NB4 (cell line): ENCODE results near the gene NLRP10.

Source experiments
- DNase-seq: peaks from one replicate; pipeline ENCODE4 v3.0.0; 2010; ENCODE audit warnings: low read depth
- H3K4me3 ChIP-seq: one replicate; pipeline ENCODE4 v1.5.1; 2011; ENCODE audit warnings: mild to moderate bottlenecking, low read depth, low read length, moderate library complexity
- MYC ChIP-seq: IDR thresholded peaks from 2 replicates; pipeline ENCODE4 v1.6.1; 2011; ENCODE audit warnings: low read depth, low read length
- POLR2A ChIP-seq: IDR thresholded peaks from 2 replicates; pipeline ENCODE4 v1.6.1; 2011; ENCODE audit warnings: mild to moderate bottlenecking; ENCODE audit not compliant: insufficient read length; ENCODE audit errors: extremely low read depth
- TF ChIP-seq, protein P1 (sequence below): IDR thresholded peaks from one replicate; pipeline ENCODE4 v1.5.1; 2012; ENCODE audit warnings: low read depth, low read length
- TF ChIP-seq, protein P2 (sequence below): IDR thresholded peaks from 2 replicates; pipeline ENCODE4 v1.6.1; 2011; ENCODE audit warnings: low read depth, low read length

NLRP10 gene

DNA sequence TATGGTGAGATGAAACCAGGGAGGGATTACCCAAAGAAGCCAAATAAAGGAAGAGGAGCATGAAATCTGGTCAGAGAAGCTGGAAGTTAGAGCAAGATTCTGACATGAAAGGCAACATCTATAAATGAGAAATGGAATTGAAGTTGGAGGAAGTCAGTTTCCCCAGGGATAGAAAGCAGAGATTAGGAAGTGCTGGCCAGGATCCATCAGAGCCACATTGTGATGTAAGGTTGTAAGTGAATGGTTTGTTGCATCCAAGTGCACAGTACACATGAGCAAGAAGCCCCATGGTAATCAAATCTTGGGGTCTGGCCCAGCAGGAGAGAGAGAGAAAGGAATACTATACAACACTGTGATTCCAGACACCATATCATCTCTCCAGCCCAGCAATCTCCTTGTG is 6.6 kb upstream of the NLRP10 start:
- TF ChIP-seq, protein P1, sequence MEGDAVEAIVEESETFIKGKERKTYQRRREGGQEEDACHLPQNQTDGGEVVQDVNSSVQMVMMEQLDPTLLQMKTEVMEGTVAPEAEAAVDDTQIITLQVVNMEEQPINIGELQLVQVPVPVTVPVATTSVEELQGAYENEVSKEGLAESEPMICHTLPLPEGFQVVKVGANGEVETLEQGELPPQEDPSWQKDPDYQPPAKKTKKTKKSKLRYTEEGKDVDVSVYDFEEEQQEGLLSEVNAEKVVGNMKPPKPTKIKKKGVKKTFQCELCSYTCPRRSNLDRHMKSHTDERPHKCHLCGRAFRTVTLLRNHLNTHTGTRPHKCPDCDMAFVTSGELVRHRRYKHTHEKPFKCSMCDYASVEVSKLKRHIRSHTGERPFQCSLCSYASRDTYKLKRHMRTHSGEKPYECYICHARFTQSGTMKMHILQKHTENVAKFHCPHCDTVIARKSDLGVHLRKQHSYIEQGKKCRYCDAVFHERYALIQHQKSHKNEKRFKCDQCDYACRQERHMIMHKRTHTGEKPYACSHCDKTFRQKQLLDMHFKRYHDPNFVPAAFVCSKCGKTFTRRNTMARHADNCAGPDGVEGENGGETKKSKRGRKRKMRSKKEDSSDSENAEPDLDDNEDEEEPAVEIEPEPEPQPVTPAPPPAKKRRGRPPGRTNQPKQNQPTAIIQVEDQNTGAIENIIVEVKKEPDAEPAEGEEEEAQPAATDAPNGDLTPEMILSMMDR, result no peak
- H3K4me3 ChIP-seq, result no peak overlapping the region
- no peak for DNase-seq

DNA sequence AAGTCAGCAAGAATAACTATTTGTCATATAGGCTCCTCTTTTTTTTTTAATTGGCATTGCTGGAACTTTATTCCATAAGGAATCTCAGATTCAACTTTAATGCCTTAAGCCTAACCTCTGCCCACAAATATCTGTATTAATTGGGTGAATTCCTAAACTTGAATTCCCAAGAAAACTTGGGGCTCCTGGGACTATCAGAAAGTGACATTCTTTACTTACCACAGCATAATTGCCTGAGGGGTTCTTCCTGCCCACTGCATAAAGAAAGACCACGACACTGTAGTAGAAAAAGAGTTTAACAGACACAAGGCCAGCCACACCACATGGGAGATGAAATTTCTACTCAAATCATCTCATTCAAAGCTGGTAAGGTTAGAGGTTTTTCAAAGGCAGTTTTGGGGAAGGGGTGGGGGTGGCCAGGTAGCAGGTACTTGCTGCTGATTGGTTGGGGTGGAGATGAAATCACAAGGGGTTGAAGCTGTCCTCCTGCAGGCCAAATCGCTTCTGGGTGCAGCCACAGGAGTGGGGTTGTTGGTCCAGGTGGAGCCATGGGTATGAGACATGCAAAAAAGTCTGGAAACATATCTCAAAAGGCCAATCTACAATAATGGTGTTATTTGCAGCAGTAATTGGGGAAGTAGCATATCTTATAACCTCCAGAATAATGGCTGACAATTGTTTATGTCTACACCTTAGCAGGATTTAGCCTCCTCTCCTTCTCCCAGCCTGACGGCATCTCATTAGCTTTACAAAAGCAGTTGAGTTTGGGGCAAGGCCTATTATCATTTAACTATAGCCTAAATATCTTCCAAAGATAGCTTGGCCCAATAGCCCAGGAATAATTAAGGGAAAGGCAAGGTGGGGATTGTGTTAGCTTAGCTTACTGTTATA is 4.8 kb upstream of the NLRP10 start:
- no peak overlapping the region for H3K4me3 ChIP-seq
- DNase-seq, result no peak
- no peak for TF ChIP-seq MYC
- TF ChIP-seq, protein P2, sequence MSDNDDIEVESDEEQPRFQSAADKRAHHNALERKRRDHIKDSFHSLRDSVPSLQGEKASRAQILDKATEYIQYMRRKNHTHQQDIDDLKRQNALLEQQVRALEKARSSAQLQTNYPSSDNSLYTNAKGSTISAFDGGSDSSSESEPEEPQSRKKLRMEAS, result no peak
- TF ChIP-seq, protein P1, result no peak
- no peak for TF ChIP-seq POLR2A

DNA sequence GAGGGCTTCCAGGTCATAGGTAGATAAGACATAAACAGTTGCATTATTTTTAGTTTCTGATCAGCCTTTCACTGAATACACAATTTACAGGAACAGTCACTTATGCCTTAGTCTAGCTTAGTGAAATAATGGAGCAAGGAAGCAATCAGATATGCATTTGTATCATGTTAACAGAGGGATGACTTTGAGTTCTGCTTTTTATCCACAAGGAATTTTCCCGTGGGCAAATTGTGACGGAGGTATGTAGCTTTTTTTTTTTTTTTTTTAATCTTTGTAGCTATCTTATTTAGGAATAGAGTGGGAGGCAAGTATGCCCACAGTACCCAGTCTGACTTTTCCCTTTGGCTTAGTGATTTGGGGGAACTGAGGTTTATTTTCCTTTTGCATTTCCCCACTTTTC is 3.4 kb upstream of the NLRP10 start:
- TF ChIP-seq, protein P2, result no peak
- TF ChIP-seq POLR2A (no peak), MYC (no peak)
- TF ChIP-seq, protein P1, result no peak
- no peak for DNase-seq
- no peak overlapping the region for H3K4me3 ChIP-seq

DNA sequence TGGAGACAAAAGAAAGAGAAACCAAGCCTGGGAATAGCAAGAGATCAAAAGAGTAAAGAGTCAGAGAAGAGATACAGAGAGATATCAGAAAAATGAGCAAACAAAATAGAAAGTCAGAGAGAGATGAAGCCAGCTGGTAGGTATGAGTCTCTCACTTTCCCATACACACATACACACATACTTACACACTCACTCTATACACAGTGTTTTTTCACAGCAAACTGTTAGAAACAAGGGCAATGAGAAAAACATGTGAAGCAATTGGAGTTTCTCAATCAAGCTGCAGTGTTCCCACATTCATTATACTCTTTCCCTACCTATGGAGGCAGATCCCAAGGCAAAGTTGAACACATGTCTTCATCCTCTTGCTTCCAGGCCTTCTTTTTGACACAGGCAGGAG is 2.6 kb upstream of the NLRP10 start:
- TF ChIP-seq, protein P2, result no peak
- TF ChIP-seq POLR2A (no peak), MYC (no peak)
- TF ChIP-seq, protein P1, result no peak

DNA sequence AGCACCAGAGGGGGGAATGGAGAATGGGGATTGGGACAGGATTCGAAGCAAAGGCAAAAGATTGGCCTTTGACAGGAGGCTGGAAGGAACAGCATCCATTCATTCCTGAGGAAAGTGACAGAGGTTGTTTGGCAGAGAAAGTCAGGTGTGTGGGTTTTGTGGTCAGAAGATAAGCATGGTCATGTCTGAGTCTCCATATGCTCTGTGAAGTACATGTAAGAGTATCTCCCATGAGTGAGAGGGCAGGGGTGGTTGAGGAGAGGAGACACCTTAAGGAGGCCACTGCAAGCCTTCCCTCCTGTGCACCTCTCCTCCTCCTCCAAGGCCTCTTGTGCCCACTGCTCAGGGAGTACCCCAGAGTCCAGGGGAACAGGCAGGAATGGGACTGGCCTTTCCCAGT is 1.9 kb upstream of the NLRP10 start:
- H3K4me3 ChIP-seq, result no peak overlapping the region
- TF ChIP-seq POLR2A (no peak), MYC (no peak)
- TF ChIP-seq, protein P1, result no peak
- TF ChIP-seq, protein P2, result no peak
- no peak for DNase-seq

More for the DNA sequence above, 2.6 kb upstream of the NLRP10 start:
- no peak for DNase-seq
- no peak overlapping the region for H3K4me3 ChIP-seq

DNA sequence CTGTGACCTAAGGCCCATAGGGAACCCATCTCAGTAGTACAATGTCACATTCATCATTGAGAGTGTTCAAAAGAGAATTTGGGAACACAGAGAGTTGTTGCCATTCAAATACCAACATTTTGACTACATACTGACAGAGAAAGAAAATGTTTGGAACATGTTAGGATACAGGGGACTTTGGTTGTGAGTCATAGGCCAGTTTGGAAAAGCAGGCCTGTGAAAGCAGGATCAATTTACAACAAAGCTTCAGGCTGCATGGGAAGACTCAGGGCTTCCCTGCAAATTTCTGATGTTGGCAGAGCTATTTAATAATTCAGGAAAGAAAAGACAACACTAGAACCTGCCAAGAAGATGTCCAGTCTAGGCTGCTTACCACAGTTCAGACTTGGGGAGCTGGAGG is 374 bp downstream of the NLRP10 start:
- H3K4me3 ChIP-seq, result no peak overlapping the region
- no peak for DNase-seq
- TF ChIP-seq POLR2A, result no peak
- TF ChIP-seq MYC, result no peak
- TF ChIP-seq, protein P2, result no peak
- TF ChIP-seq, protein P1, result no peak
